Natural killer cell (primary cell): Measurements from ENCODE around the gene DAPK3. TPM values are rescaled to one million over a fixed set of nuclear protein-coding genes. Genes with fewer than 3 reads are reported as not detected.
"Not testable (repeated sequence)": the region's sequence is repeated elsewhere in the genome, so short reads cannot be mapped to it uniquely, and the experiment has no call there.

ENCODE experiments used
- ATAC-seq, 3 donors: fragments of 150-1000 bp in 2 of 3; fragments of 200-7000 bp in 1 of 3; cut with Tn5 transposase; 1 replicate in 1 of 3; 2 replicates in 2 of 3; pipeline ENCODE4 v1.10.0; 2021; ENCODE audit warnings: mild to moderate bottlenecking in 2 of 3, moderate library complexity in 2 of 3
- DNase-seq, 2 donors: peaks; one replicate each; pipeline versions ENCODE4 v3.0.0 to v3.0.0-alpha.2; 2013 to 2021; ENCODE audit warnings: mixed read lengths in 1 of 2
- H3K27ac ChIP-seq: one replicate; pipeline ENCODE4 v1.5.1; 2013; ENCODE audit warnings: mild to moderate bottlenecking, low read length
- H3K27me3 ChIP-seq: one replicate; pipeline ENCODE4 v1.6.1; 2013; ENCODE audit warnings: low read length; ENCODE audit not compliant: control insufficient read depth, insufficient read depth
- H3K36me3 ChIP-seq: one replicate; pipeline ENCODE4 v1.6.1; 2013; ENCODE audit warnings: low read length; ENCODE audit not compliant: control insufficient read depth, insufficient read depth
- H3K4me1 ChIP-seq: one replicate; pipeline ENCODE4 v1.6.1; 2013; ENCODE audit warnings: low read length; ENCODE audit not compliant: control insufficient read depth, insufficient read depth
- H3K4me3 ChIP-seq: one replicate; pipeline ENCODE4 v1.5.1; 2013; ENCODE audit warnings: low read length
- H3K9me3 ChIP-seq: one replicate; pipeline ENCODE4 v1.6.1; 2013; ENCODE audit warnings: low read length; ENCODE audit not compliant: control insufficient read depth, insufficient read depth
- H3K27ac Mint-ChIP-seq, 2 donors: one replicate each; pipeline ENCODE4 v1.8.0; 2022; ENCODE audit warnings: mild to moderate bottlenecking in 2 of 2, mixed read lengths in 2 of 2, moderate library complexity in 1 of 2
- H3K27me3 Mint-ChIP-seq, 2 donors: one replicate each; pipeline ENCODE4 v1.8.0; 2022; ENCODE audit warnings: low read depth in 2 of 2, mixed read lengths in 2 of 2
- H3K36me3 Mint-ChIP-seq: one replicate; pipeline ENCODE4 v1.8.0; 2022; ENCODE audit warnings: mixed read lengths
- H3K4me1 Mint-ChIP-seq, 2 donors: one replicate each; pipeline ENCODE4 v1.8.0; 2022; ENCODE audit warnings: mixed read lengths in 2 of 2
- H3K4me3 Mint-ChIP-seq: one replicate; pipeline ENCODE4 v1.8.0; 2022; ENCODE audit warnings: mild to moderate bottlenecking, moderate library complexity, mixed read lengths
- H3K9me3 Mint-ChIP-seq, 2 donors: one replicate each; pipeline ENCODE4 v1.8.0; 2022; ENCODE audit warnings: mixed read lengths in 2 of 2
- CTCF ChIP-seq: fragments of 200-600 bp; IDR thresholded peaks from one replicate; pipeline ENCODE4 v1.8.0; 2022; ENCODE audit warnings: antibody characterized with exemption
- WGBS: methylation state at CpG from one replicate; pipeline ENCODE4 v1.1.7; 2013; ENCODE audit warnings: missing lambda C conversion rate; ENCODE audit not compliant: insufficient coverage; 5-methylcytosine and 5-hydroxymethylcytosine counted together
- intact Hi-C: fragments of 100-400 bp; cut with micrococcal nuclease; formaldehyde crosslinking; loops from one replicate; pipeline ENCODE4 v1.14.2; 2022
- total RNA-seq, 4 donors: library from RNA; stranded (reverse); fragments of 120-200 nt in 1 of 4; gene quantifications; one replicate each; pipeline versions ENCODE4 v1.2.3 to v1.2.4, GENCODE V29; 2013 to 2022

Gene DAPK3
- total RNA-seq, 3 donors from 2014 or later (not counting 1 experiment from before 2014, with no cell fraction given) = 54.3 to 66.4 (median 58.1) TPM

DNA sequence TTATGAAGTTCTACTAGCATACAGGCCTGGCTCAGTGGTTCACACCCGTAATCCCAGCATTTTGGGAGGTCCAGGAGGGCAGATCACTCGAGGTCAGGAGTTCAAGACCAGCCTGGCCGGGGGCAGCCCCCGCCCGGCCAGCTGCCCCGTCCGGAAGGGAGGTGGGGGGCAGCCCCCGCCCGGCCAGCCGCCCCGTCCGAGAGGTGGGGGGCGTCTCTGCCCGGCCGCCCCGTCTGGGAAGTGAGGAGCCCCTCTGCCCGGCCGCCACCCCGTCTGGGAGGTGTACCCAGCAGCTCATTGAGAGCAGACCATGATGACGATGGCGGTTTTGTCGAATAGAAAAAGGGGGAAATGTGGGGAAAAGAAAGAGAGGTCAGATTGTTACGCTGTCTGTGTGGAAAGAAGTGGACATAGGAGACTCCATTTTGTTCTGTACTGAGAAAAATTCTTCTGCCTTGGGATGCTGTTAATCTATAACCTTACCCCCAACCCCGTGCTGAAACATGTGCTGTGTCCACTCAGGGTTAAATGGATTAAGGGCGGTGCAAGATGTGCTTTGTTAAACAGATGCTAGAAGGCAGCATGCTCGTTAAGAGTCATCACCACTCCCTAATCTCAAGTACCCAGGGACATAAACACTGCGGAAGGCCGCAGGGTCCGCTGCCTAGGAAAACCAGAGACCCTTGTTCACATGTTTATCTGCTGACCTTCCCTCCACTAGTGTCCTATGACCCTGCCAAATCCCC, 27.9 kb upstream of the DAPK3 start:
- H3K4me3 Mint-ChIP-seq, DNase-seq, intact Hi-C loops, H3K4me3 ChIP-seq, H3K9me3 ChIP-seq, H3K4me1 ChIP-seq, H3K27ac Mint-ChIP-seq, H3K36me3 ChIP-seq, ATAC-seq, H3K4me1 Mint-ChIP-seq, H3K9me3 Mint-ChIP-seq, H3K27ac ChIP-seq, H3K27me3 Mint-ChIP-seq, H3K36me3 Mint-ChIP-seq, H3K27me3 ChIP-seq: not testable (repeated sequence)
- WGBS = 96% methylated on average over 25 of the region's 29 CpGs

DNA sequence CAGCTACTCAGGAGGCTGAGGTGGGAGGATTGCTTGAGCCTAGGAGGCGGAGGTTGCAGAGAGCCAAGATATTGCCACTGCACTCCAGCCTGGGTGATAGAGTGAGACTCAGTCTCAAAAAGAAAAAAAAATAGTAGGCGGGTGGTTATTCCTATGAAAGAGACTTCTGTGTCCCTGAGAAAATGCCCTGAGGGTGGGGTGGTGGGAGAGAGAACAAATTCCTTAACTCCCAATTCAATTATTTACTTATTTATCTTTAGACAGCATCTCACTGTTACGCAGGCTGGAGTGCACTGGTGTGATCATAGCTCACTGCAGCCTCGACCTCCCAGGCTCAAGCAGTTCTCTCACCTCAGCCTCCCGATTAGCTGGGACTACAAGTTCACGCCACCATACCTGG, 24.7 kb upstream of the DAPK3 start:
- Histone ChIP-seq H3K4me3 (no peak overlapping the region), H3K27me3 (no peaks in the 10 kb centered on the region), H3K4me1 (no peaks in the 10 kb centered on the region), H3K27ac (no peak overlapping the region), H3K9me3 (no peaks in the 10 kb centered on the region), H3K36me3 (no peaks in the 10 kb centered on the region)
- Mint-ChIP-seq H3K27ac (no peak overlapping the region), H3K36me3 (no peaks in the 10 kb centered on the region), H3K4me1 (no peaks in the 10 kb centered on the region), H3K4me3 (no peak overlapping the region), H3K9me3 (no peaks in the 10 kb centered on the region), H3K27me3 (no peaks in the 10 kb centered on the region)
- DNase-seq = peak in 1 of 2 donors; percentile 1
- no peak for ATAC-seq
- intact Hi-C loops = no loop called here
- no peak for TF ChIP-seq CTCF
- WGBS = 89% methylated on average over 6 of the region's 6 CpGs

- Mint-ChIP-seq H3K36me3 (no peaks in the 10 kb centered on the region), H3K4me1 (peaks cover 17 to 23% of the 10 kb centered on the region in 2 donors), H3K27me3 (no peaks in the 10 kb centered on the region), H3K4me3 (peak overlapping the region; percentile 2), H3K9me3 (no peaks in the 10 kb centered on the region), H3K27ac (no peak overlapping the region)
- WGBS = 69% methylated on average over 3 of the region's 3 CpGs
- Histone ChIP-seq H3K4me1 (peaks cover 26% of the 10 kb centered on the region), H3K9me3 (no peaks in the 10 kb centered on the region), H3K4me3 (no peak overlapping the region), H3K27ac (no peak overlapping the region), H3K36me3 (no peaks in the 10 kb centered on the region), H3K27me3 (no peaks in the 10 kb centered on the region)
- no peak for TF ChIP-seq CTCF
- no peak for ATAC-seq
- DNase-seq = no peak
- intact Hi-C loops = loop anchor here (2.0 kb wide), 1 partner anchor 16 kb away; the partner anchor contains the start of gene PIAS4
These were observed 19.9 kb upstream of the DAPK3 start for GRCh38 chr19:3990815-3991117.

DNA sequence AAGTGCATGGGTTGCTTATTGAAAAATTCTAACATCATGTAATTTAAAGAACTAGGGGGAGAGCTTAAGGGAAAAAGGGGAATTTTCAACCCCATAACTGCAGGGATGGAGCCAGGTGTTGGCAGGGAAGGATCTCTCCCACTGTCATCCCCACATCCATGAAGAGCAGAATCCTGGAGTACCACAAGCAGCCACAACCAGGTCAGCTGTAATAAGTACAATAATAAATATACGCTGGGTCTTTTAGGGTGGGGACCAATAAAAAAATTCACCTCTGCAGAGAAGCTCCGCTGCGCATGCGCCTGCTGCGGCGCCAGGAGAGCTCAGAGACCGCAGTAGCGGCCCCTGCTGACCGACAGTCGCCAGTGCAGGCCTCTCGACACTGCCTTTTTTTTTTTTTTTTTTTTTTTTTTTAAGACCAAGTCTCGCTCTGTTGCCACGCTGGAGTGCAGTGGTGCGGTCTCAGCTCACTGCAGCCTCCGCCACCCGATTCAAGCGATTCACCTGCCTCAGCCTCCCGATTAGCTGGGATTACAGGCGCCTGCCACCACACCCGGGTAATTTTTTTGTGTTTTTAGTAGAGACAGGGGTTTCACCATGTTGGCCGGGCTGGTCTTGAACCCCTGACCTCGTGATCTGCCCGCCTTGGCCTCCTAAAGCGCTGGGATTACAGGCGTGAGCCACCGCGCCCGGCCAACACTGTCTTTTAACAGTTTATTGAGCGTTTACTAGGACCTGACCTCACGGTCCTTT, 16.9 kb upstream of the DAPK3 start:
- Histone ChIP-seq H3K27me3 (no peaks in the 10 kb centered on the region), H3K4me3 (peak overlapping the region; percentile 26), H3K36me3 (peaks cover 15% of the 10 kb centered on the region), H3K4me1 (peaks cover 51% of the 10 kb centered on the region), H3K9me3 (no peaks in the 10 kb centered on the region), H3K27ac (peak overlapping the region; percentile 63)
- Mint-ChIP-seq H3K9me3 (no peaks in the 10 kb centered on the region), H3K27ac (peak overlapping the region; percentile 44 to 72), H3K4me1 (peaks cover 35 to 49% of the 10 kb centered on the region in 2 donors), H3K27me3 (no peaks in the 10 kb centered on the region), H3K36me3 (no peaks in the 10 kb centered on the region), H3K4me3 (peak overlapping the region; percentile 77)
- 11% methylated on average over 30 of the region's 30 CpGs for WGBS
- ATAC-seq = peak; percentile 55 to 81 (median 59)
- peak; percentile 80 for TF ChIP-seq CTCF
- intact Hi-C loops = loop anchor here (5.0 to 10.0 kb wide), 3 partner anchors 80 to 203 kb away; partner anchors contain the start of genes MATK and ZBTB7A
- DNase-seq = peak in 1 of 2 donors; percentile 86
